Measurements from ENCODE around the gene HBA2.
"Not testable (repeated sequence)": the region's sequence is repeated elsewhere in the genome, so short reads cannot be mapped to it uniquely, and the experiment has no call there.

HBA2 gene

DNA sequence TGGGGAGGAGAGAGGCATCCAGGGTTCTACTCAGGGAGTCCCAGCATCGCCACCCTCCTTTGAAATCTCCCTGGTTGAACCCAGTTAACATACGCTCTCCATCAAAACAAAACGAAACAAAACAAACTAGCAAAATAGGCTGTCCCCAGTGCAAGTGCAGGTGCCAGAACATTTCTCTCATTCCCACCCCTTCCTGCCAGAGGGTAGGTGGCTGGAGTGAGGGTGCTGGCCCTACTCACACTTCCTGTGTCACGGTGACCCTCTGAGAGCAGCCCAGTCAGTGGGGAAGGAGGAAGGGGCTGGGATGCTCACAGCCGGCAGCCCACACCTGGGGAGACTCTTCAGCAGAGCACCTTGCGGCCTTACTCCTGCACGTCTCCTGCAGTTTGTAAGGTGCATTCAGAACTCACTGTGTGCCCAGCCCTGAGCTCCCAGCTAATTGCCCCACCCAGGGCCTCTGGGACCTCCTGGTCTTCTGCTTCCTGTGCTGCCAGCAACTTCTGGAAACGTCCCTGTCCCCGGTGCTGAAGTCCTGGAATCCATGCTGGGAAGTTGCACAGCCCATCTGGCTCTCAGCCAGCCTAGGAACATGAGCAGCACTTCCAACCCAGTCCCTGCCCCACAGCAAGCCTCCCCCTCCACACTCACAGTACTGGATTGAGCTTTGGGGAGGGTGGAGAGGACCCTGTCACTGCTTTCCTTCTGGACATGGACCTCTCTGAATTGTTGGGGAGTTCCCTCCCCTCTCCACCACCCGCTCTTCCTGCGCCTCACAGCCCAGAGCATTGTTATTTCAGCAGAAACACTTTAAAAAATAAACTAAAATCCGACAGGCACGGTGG, 1.5 kb downstream of the HBA2 start:
- not testable (repeated sequence) for FAIRE-seq; DNase-seq (ENCODE audit: low spot score)

DNA sequence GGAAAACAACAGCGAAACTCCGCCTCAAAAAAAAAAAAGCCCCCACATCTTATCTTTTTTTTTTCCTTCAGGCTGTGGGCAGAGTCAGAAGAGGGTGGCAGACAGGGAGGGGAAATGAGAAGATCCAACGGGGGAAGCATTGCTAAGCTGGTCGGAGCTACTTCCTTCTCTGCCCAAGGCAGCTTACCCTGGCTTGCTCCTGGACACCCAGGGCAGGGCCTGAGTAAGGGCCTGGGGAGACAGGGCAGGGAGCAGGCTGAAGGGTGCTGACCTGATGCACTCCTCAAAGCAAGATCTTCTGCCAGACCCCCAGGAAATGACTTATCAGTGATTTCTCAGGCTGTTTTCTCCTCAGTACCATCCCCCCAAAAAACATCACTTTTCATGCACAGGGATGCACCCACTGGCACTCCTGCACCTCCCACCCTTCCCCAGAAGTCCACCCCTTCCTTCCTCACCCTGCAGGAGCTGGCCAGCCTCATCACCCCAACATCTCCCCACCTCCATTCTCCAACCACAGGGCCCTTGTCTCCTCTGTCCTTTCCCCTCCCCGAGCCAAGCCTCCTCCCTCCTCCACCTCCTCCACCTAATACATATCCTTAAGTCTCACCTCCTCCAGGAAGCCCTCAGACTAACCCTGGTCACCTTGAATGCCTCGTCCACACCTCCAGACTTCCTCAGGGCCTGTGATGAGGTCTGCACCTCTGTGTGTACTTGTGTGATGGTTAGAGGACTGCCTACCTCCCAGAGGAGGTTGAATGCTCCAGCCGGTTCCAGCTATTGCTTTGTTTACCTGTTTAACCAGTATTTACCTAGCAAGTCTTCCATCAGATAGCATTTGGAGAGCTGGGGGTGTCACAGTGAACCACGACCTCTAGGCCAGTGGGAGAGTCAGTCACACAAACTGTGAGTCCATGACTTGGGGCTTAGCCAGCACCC, 2.6 kb downstream of the HBA2 start:
- FAIRE-seq (no peak), DNase-seq (ENCODE audit: low spot score) (no peak)

DNA sequence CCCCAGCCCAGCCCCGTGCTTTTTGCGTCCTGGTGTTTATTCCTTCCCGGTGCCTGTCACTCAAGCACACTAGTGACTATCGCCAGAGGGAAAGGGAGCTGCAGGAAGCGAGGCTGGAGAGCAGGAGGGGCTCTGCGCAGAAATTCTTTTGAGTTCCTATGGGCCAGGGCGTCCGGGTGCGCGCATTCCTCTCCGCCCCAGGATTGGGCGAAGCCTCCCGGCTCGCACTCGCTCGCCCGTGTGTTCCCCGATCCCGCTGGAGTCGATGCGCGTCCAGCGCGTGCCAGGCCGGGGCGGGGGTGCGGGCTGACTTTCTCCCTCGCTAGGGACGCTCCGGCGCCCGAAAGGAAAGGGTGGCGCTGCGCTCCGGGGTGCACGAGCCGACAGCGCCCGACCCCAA, 3.3 kb downstream of the HBA2 start:
- not testable (repeated sequence) for DNase-seq (ENCODE audit: low spot score); FAIRE-seq

DNA sequence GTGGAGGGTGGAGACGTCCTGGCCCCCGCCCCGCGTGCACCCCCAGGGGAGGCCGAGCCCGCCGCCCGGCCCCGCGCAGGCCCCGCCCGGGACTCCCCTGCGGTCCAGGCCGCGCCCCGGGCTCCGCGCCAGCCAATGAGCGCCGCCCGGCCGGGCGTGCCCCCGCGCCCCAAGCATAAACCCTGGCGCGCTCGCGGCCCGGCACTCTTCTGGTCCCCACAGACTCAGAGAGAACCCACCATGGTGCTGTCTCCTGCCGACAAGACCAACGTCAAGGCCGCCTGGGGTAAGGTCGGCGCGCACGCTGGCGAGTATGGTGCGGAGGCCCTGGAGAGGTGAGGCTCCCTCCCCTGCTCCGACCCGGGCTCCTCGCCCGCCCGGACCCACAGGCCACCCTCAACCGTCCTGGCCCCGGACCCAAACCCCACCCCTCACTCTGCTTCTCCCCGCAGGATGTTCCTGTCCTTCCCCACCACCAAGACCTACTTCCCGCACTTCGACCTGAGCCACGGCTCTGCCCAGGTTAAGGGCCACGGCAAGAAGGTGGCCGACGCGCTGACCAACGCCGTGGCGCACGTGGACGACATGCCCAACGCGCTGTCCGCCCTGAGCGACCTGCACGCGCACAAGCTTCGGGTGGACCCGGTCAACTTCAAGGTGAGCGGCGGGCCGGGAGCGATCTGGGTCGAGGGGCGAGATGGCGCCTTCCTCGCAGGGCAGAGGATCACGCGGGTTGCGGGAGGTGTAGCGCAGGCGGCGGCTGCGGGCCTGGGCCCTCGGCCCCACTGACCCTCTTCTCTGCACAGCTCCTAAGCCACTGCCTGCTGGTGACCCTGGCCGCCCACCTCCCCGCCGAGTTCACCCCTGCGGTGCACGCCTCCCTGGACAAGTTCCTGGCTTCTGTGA, 4.1 kb downstream of the HBA2 start, which contains the start of gene HBA1:
Gene HBA1, plus strand, starts transcription at position 204 of the 906 bp plus-strand sequence. Its CDS starts 37 bp downstream, at position 241.
- DNase-seq (ENCODE audit: low spot score), result not testable (repeated sequence)
- FAIRE-seq, result peak; percentile 32

DNA sequence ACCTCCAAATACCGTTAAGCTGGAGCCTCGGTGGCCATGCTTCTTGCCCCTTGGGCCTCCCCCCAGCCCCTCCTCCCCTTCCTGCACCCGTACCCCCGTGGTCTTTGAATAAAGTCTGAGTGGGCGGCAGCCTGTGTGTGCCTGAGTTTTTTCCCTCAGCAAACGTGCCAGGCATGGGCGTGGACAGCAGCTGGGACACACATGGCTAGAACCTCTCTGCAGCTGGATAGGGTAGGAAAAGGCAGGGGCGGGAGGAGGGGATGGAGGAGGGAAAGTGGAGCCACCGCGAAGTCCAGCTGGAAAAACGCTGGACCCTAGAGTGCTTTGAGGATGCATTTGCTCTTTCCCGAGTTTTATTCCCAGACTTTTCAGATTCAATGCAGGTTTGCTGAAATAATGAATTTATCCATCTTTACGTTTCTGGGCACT, 4.7 kb downstream of the HBA2 start:
- FAIRE-seq (no peak), DNase-seq (ENCODE audit: low spot score) (no peak)

DNA sequence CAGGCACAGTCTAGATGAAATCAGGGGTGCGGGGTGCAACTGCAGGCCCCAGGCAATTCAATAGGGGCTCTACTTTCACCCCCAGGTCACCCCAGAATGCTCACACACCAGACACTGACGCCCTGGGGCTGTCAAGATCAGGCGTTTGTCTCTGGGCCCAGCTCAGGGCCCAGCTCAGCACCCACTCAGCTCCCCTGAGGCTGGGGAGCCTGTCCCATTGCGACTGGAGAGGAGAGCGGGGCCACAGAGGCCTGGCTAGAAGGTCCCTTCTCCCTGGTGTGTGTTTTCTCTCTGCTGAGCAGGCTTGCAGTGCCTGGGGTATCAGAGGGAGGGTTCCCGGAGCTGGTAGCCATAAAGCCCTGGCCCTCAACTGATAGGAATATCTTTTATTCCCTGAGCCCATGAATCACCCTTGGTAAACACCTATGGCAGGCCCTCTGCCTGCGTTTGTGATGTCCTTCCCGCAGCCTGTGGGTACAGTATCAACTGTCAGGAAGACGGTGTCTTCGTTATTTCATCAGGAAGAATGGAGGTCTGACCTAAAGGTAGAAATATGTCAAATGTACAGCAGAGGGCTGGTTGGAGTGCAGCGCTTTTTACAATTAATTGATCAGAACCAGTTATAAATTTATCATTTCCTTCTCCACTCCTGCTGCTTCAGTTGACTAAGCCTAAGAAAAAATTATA, 5.4 kb downstream of the HBA2 start:
- DNase-seq (ENCODE audit: low spot score), result no peak
- FAIRE-seq, result no peak

DNA sequence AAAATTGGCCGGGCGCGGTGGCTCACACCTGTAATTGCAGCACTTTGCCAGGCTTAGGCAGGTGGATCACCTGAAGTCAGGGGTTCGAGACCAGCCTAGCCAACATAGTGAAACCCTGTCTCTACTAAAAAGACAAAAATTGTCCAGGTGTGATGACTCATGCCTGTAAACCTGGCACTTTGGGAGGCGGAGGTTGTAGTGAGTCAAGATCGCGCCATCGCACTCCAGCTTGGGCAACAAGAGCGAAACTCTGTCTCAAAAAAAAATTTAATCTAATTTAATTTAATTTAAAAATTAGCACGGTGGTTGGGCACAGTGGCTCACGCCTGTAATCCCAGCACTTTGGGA, 6.0 kb downstream of the HBA2 start:
- FAIRE-seq (no peak), DNase-seq (ENCODE audit: low spot score) (no peak)

DNA sequence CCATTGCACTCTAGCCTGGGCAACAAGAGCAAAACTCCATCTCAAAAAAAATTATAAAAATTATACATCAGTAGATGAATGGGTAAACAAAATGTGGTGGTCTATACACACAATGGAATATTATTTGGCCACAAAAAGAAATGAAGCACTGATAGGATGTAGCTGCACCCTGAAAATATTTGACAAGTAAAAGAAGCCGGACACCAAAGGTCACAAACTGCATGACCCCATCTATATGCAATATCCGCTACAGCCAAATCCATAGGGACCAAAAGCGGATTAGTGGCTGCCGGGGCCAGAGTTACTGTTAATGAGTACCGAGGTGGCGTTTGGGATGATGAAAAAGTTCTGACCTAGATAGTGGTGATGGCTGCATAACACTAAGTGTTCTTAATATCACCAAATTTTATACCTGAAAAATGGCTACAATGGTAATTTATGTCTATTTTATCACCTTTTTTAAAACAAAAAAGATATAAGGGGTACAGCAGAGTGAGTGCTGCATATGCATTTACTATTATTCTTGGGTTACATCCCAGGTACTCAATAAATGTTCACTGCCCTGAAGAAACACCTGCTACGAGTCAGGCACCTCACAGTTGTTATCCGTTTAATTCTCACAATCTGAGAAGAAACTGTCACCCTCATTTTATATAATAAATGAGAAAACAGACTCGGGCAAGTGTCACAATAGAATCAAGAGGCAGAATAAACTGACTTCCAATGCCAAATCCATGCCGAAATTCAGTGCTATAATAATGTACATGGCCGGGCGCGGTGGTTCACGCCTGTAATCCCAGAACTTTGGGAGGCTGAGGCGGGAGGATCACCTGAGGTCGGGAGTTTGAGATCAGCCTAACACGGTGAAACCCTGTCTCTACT, 6.8 kb downstream of the HBA2 start:
- no peak for DNase-seq (ENCODE audit: low spot score)
- FAIRE-seq, result no peak

DNA sequence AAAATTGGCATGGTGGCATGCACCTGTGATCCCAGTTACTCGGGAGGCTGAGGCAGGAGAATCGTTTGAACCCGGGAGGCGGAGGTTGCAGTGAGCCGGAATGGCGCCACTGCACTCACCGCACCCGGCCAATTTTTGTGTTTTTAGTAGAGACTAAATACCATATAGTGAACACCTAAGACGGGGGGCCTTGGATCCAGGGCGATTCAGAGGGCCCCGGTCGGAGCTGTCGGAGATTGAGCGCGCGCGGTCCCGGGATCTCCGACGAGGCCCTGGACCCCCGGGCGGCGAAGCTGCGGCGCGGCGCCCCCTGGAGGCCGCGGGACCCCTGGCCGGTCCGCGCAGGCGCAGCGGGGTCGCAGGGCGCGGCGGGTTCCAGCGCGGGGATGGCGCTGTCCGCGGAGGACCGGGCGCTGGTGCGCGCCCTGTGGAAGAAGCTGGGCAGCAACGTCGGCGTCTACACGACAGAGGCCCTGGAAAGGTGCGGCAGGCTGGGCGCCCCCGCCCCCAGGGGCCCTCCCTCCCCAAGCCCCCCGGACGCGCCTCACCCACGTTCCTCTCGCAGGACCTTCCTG, 7.5 kb downstream of the HBA2 start, which contains the start of gene HBQ1:
Gene HBQ1, plus strand, starts transcription at position 359 of the 575 bp plus-strand sequence. Its CDS starts 28 bp downstream, at position 387.
- DNase-seq (ENCODE audit: low spot score) (no peak), FAIRE-seq (no peak)

DNA sequence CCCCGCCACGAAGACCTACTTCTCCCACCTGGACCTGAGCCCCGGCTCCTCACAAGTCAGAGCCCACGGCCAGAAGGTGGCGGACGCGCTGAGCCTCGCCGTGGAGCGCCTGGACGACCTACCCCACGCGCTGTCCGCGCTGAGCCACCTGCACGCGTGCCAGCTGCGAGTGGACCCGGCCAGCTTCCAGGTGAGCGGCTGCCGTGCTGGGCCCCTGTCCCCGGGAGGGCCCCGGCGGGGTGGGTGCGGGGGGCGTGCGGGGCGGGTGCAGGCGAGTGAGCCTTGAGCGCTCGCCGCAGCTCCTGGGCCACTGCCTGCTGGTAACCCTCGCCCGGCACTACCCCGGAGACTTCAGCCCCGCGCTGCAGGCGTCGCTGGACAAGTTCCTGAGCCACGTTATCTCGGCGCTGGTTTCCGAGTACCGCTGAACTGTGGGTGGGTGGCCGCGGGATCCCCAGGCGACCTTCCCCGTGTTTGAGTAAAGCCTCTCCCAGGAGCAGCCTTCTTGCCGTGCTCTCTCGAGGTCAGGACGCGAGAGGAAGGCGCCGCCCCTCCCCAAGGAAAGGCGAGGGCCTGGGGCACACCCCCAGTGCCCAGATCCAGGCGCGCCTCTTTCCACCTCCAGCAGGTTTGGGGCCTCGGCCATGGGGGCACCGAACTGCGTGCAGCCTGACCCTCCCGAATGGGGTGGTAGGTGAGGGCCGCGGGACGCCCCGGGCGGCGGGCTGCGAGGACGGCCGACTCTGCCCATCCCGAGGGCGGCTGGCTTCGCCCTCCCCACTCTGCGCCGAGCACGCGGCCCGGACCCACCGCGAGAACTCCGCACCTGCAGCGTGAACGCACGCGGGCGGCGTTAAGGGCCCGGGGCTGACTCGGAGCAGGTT, 8.2 kb downstream of the HBA2 start:
- FAIRE-seq (no peak), DNase-seq (ENCODE audit: low spot score) (no peak)

DNA sequence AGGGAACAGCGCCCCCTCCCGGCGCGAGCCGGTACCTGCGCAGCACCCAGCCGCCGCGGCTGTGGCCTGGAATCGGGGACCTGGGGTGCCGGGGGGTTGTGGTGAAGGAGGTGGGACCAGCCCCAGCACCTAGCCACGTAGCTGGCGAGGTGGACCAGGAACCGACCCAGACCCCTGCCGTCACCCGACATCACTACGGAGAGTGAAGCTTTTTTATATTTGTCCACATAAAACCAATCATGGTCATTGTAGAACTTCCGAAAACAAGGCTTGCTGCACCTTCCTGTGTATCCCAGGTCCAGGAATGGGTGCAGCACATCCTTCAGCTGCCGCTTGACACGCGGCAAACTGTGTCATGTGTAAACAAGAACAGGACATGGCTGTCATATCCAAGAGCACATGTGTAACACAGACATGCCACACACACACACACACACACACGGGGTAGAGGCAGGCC, 8.9 kb downstream of the HBA2 start:
- FAIRE-seq, result no peak

DNA sequence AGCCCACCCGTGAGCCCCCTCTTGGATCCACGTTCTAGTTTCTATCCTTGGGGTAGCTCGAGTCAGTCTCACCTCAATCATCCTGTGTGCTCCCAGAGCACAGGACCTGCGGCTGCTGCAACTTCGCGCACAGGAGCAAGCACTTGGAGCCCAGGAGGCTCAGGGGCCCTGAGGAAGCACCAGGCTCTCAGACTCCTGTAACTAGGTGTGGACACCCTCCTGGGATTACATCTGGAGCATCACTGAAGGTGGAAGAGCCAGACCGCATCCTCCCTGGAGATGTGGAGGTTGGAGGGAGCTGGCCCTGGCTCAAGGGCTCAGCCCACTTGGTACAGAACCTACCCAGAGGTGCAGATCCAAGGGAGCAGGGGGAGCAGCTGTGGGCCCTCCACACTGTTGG, 10.3 kb downstream of the HBA2 start:
- FAIRE-seq (no peak), DNase-seq (ENCODE audit: low spot score) (no peak)

More for the DNA sequence above, 8.9 kb downstream of the HBA2 start:
- no peak for DNase-seq (ENCODE audit: low spot score)

DNA sequence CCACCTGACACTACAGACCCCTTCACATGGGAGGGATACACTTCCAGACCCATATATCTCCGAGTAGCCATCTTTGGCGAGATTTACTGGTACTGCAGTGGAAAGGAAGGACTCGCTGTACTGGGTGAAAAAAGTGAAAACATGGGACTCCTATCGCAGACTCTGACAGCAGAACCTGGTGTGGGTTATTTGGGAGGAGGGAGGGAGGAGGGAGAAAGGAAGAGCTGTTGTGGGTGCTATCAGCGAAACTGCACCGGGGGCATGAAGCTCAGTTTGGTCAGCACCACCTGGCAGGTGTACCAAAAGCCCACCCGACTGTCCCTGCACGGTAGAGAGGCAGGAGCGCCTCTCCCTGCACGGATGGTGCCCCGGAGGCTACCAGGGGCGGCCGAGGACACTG, 12.5 kb downstream of the HBA2 start:
- FAIRE-seq (no peak), DNase-seq (ENCODE audit: low spot score) (no peak)

DNA sequence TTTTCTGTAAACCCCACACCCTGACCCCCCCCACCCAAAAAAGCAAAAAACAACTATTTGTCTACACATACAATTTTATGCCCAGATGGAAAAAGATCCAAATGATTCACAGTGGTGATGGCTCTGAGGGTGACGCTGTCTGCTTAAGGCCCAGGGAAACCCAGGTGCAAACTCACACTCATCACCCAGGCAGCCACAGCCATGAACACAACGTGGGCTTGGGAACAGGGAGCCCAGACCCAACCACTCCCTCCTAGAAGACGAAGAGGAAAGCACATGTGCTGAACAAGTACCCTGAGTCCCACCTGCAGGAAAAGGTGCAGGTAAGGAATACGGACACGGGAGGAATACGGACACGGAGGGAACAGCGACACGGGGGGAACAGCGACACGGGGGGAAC, 13.0 kb downstream of the HBA2 start:
- DNase-seq (ENCODE audit: low spot score), result no peak
- FAIRE-seq, result no peak

DNA sequence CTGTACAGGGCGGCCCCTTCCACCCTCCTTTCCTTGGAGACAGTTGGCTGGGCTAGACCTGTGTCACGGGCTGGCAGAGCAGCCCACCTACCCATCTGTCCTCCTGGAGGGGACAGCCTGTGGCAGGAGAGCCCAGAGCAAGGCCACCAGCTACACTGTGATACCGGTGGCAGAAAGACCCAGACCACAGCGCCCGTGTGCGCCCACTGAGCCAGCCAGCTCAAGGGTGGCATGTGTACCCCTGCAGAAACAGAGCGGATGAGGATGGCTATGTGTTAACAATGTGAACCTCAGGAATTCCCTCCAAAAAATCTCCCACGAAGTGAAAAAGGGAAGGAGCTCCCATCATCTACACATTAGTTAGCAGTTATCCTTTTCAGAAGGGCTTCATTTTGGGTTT, 14.7 kb downstream of the HBA2 start:
- FAIRE-seq, result no peak
- DNase-seq (ENCODE audit: low spot score), result no peak

DNA sequence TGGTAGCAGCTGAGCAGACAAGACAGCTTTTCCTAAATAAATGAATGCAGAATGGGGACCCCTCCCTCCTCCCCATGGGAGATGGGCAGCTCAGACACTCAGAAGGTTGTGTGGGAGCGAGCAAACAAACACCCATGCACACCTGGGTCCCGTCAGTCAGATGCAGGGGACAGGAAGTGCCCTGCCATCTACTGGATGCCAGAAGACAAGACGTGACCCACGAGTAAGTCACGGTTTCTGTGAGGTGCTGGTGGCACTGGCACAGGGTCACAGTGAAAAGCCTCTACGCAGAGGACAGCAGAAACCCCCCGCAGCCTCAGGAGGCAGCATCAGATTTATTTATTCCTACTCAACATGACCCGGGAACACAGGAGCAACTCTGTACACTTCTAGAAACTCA, 16.0 kb downstream of the HBA2 start:
- no peak for DNase-seq (ENCODE audit: low spot score)
- no peak for FAIRE-seq

DNA sequence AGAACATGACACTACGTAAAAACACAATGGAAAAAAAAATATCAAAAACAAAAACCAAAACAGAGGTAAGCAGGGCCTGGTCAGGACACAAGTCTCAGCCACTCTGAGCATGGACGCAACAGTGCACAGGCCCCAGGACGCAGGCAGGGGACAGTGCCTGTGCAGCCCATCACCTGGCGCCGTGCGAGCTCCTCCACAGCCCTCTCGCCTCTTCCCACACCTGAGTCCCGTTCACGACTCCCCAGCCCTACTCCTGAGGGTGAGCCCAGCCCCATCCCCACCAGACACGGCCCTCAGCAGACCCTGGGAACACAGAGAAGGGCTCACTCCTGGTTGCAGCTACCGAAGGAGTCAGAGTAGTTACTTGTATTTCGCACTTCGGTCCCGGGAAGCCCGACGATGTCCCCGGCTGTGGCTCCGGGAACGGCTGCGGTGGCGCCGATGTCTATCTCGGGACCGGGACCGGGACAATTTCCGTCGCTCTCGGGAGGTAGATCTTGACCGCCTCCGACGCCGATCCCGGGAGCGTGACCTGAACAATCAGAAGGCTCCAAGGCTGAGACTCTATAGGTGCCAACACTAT, 17.0 kb downstream of the HBA2 start:
- DNase-seq (ENCODE audit: low spot score), result no peak

DNA sequence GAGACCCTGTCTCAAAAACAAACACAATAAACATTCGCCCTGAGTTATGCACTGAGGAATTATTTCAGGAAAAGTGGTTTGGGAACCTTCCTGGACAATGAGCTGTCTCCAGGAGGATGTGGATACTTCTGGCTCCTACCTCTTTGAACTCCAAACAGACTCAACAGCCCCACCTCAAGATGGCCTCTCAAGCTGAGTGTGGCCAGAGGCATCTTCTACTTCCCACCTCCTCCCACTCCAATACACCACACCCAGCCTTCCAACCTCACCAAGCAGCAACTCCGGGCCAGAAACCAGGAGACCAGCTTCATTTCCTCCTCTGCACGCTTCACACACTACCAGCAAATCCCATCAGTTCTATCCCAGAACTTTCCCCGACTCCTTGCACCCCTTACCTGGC, 19.2 kb downstream of the HBA2 start:
- FAIRE-seq (no peak), DNase-seq (ENCODE audit: low spot score) (no peak)

More for the DNA sequence above, 17.0 kb downstream of the HBA2 start:
- no peak for FAIRE-seq
